Mesenteric fat pad (tissue), 1 donor: ENCODE data around the gene CANT1. TPM values are rescaled to one million over a fixed set of nuclear protein-coding genes. Genes with fewer than 3 reads are reported as not detected.
"Not testable (repeated sequence)": the region's sequence is repeated elsewhere in the genome, so short reads cannot be mapped to it uniquely, and the experiment has no call there.

Experiments
- DNase-seq: peaks from one replicate; pipeline ENCODE4 v3.0.0-alpha.2; 2020; ENCODE audit warnings: low spot score
- total RNA-seq: library from RNA; stranded (reverse); fragmentation: NEBNext Ultra II Directional; extraction: Animal tissue kit (Norgen Biotek cat#: 25700); gene quantifications from one replicate; pipeline ENCODE4 v1.2.1, GENCODE V29; 2021
- donor health status: DM: yes; HTN: yes; CAD: no.

The CANT1 gene
- total RNA-seq, 1 donor from 2014 or later = 37.9 TPM

- not testable (repeated sequence) for DNase-seq
Measured at GRCh38 chr17:78962984-78963348, 46.6 kb downstream of the CANT1 start.

- DNase-seq = no peak
Measured at GRCh38 chr17:78962345-78962983, 47.1 kb downstream of the CANT1 start.

GRCh38 chr17:78961571-78961970 lies 48.0 kb downstream of the CANT1 start:
- no peak for DNase-seq

GRCh38 chr17:78960928-78961327 lies 48.6 kb downstream of the CANT1 start:
- no peak for DNase-seq

DNA sequence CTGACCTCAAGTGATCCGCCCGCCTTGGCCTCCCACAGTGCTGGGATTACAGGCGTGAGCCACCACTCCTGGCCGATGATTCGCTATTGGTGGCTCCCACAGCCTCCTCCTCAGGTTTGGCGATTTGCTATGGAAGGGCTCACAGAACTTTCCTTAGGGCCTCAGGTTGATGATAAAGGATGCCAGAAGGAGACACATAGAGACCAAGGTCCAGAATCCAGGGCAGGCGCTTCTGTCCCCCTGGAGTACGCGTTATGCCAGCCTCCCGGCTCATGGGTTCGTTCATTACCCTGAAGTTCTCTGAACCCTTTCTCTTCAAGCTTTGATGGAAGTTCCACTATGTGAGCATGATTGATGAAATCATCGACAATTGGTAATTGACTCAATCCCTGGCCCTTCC lies 49.8 kb downstream of the CANT1 start:
- no peak for DNase-seq

DNA sequence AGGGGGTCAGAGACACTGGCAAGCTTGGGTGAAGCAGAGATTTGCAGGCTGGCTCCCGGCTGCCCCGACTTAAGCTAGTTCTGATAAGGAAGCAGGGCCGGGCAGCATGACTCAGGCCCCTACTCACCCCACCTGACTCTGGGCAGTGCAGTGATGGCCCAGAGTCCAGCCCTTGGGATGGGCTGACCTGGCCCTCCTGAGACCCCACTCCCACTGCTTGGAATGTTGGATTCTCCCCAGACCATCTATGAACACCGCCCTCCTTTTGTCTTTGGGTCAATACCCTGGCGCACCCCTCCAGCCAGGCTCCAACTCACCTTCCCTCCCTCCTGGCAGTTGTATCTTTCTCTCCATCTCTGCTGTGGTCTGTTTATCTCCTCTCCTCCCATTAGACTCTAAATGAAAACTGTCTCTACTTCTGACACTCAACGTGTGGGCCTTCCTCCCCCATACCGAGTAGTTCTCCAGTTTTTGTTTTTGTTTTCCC lies 50.9 kb downstream of the CANT1 start:
- DNase-seq = no peak

GRCh38 chr17:78957128-78957527 lies 52.4 kb downstream of the CANT1 start:
- DNase-seq = no peak

DNA sequence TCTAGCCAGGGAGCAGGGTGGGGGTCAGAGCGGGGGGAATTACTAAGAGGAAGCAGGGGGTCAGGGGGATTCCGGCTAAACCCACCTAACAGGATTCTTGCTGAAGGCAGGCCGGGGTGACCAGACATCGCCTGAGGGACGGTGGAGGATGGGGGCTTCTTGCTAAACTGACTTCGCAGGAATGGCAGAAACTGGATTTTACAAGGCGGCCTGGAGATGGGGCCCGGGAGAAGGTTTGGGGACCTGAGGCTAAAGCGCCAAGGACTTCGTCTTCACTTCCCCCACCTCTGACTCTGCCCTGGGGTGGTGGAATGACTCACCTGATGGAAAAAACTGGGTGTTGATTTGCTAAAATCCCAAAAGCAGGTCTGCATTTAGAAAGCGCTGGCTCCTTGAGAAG lies 53.3 kb downstream of the CANT1 start:
- no peak for DNase-seq

GRCh38 chr17:78954684-78955083 lies 54.9 kb downstream of the CANT1 start:
- DNase-seq = no peak

GRCh38 chr17:78953356-78954350 lies 55.9 kb downstream of the CANT1 start:
- no peak for DNase-seq

DNA sequence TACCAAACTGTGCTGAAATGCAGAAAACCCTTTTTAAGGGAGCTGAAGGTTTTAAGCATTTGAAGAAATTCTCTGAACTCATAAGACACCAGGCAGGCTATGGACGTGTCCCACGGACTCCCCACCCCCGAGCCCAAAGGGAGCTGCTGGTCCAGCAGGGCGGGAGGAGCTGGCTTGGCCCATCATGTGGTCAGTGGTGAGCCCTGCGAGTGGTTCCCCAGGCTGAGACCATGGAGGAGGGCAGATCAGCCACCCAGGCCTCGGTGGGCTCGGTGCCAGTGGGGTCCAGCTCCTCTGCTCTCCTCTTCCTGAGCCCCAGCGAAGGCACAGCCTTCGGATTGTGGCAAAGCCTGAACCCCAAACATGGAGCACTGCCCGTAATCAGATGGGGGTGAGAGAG lies 56.9 kb downstream of the CANT1 start:
- no peak for DNase-seq

DNA sequence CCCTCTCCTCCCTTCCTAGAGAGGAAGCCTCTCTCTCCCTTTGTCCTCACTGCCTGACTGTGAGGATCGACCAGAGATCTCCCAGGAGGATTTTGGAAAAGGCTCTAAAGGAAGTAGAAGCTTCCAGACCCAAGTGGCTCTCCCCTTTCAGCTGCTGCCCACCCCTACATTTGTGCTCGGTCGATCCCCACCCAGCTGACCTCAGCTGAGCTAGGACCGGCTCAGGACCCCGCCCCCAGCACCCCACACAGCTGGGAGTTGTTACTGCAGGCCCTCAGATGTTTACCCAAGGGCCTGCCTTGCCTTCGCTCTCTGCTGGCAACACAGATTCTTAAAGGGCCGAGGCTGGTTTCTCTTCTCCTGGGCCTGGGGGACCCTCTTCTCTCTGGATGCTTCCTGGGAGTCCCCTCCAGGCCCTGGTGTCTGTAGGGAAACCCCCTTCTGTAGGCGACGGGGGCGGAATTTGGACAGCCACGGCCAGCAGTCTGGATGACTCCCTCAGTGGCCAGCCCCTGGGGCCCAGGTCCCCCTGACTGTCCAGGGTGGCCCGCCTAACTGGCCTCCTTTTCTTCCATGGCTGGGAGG lies 57.5 kb downstream of the CANT1 start:
- no peak for DNase-seq

DNA sequence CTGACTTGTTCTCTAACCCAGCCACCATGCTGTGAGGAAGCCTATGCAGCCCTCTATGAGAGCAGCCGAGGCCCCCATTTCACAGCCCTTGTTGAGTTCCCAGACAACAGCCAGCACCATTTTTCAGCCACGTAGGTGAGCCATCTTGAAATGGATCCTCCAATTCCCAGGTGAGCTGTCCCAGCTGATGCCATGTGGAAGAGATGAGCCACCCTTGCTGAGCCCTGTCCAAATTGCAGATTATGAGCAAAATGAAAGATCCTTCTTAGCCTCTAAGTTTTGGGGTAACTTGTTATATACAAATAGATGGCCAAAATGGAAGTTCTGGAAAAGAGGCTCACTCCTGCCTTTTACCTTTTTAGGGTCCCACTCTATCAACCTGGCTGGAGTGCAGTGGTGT lies 58.7 kb downstream of the CANT1 start:
- DNase-seq = no peak

GRCh38 chr17:78947235-78948149 lies 62.1 kb downstream of the CANT1 start:
- DNase-seq = no peak

- no peak for DNase-seq
Measured at GRCh38 chr17:78946631-78947030, 62.9 kb downstream of the CANT1 start.

DNA sequence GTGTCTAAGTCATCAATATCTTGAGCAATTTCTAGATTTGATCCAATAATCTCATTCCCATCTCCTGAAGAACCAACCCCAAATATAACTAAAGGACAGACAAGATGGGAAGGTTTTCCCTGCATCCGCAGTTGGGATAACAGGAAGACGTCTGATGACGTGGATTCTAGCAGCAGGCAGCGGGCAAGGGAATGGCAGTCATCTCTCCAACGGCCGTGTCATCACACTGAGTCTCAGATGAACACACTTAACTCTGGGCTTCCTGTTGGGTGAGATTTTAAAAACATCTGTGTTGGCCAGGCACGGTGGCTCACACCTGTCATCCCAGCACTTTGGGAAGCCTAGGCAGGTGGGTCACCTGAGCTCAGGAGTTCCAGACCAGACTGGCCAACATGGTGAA lies 63.4 kb downstream of the CANT1 start:
- DNase-seq = no peak

DNA sequence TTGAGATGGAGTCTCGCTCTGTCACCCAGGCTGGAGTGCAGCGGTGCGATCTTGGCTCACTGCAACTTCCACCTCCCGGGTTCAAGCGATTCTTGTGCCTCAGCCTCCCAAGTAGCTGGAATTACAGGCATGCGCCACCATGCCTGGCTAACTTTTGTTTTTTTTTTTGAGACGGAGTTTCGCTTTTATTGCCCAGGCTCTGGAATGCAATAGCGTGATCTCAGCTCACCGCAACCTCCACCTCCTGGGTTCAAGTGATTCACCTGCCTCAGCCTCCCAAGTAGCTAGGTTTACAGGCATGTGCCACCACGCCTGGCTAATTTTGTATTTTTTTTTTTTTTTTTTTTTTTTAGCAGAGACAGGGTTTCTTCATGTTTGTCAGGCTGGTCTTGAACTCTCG lies 64.1 kb downstream of the CANT1 start:
- DNase-seq = not testable (repeated sequence)

DNA sequence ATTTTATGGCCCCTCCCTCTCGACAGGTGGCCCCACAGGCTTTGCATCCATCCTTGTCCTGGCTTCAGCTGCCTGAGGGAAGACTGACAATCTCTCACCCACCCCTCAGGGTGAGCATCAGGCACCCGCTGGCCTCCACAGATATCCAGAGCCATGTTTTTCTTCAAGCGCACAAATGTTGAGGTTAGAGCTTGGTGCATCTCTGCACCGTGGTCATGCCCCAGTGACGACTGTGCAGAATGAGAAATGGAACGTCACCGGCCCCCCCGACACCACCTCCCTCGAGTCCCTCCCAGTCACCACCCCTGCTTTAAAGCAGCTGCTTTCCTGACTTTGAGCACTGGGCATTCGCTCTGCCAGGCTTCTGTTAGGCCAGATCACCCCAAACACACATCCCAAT lies 64.6 kb downstream of the CANT1 start:
- DNase-seq = no peak

DNA sequence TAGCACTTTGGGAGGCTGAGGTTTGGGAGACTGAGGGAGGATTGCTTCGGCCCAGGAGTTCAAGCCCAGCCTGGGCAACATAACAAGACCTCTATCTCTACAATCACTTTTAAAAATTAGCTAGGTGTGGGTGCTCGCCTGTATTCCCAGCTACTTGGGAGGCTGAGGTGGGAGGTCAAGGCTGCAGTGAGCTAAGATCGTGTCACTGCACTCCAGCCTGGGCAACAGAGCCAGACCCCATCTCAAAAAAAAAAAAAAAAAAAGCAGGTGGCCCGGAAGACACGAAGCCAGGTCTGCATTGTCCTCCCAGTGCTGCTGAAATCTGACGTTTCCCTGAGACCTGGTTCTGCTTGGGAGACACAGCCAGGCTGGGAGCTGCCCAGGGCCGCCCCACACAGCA lies 65.5 kb downstream of the CANT1 start:
- DNase-seq = no peak
